HL-60/S4 treated with phorbol 12-myristate 13-acetate at 8.2 ng/mL for 4 days and 3 days (cell line): Measurements from ENCODE around the gene CSAD.
"Not testable (repeated sequence)": the region's sequence is repeated elsewhere in the genome, so short reads cannot be mapped to it uniquely, and the experiment has no call there.

Experiments used
- in situ Hi-C: fragments of 300-500 bp; cut with MboI; formaldehyde crosslinking; loops from 2 replicates; pipeline ENCODE4 v1.15.0; 2022; ENCODE audit warnings: low sequenced_read_pairs

Gene CSAD

DNA sequence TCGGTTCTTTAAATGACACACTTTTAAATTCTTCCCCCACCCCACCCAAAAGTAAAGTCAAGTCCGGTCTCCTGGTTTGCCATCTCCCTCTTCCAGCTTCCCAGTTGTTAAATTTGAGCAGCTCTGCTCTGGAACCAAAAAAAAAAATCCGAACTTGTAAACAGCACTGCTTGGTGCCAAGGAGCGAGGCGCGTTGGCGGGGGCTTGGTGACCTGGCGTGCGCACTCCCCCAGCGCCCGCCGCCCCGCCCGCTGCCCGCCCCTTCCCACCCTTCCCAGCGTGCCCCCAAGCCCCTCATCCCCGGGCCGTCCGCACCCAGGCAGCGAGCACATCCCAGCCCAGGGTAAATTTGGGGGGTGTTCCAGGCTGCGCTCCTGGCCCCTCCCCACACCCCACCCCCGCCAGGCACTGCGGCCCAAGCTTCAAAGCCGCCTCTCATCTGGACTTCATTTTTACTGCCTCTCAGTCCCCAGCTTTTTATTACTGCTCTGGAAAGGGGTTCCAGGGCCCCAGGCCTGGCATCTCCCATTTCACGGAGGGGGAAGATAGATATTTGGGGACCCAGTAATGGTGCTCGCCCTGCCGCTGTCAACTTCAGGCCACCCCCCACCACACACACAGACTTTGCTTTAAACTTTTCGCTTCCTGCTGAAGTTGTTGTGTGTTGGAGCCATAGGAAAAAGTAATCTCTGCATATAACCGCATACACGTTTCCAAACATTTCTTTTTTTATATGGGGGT, 38.0 kb upstream of the CSAD start:
- in situ Hi-C loops = no loop called here

DNA sequence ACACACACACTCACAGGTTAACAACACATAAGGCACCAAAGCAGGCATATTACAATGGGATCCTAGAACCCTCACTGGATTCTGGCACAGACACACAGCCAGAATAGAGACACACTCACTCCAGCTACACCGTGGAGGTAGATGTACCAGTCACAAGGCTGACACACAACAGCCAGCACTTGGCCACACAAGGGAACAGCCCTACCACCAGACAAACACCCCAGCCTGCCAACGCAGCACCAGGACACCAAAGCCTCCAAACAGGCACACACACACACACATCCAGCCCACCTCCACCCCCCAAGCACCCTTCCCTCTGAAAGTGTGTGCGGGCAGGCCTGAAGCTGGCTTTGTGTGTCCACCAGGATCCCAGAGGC, 37.2 kb upstream of the CSAD start:
- in situ Hi-C loops = no loop called here

DNA sequence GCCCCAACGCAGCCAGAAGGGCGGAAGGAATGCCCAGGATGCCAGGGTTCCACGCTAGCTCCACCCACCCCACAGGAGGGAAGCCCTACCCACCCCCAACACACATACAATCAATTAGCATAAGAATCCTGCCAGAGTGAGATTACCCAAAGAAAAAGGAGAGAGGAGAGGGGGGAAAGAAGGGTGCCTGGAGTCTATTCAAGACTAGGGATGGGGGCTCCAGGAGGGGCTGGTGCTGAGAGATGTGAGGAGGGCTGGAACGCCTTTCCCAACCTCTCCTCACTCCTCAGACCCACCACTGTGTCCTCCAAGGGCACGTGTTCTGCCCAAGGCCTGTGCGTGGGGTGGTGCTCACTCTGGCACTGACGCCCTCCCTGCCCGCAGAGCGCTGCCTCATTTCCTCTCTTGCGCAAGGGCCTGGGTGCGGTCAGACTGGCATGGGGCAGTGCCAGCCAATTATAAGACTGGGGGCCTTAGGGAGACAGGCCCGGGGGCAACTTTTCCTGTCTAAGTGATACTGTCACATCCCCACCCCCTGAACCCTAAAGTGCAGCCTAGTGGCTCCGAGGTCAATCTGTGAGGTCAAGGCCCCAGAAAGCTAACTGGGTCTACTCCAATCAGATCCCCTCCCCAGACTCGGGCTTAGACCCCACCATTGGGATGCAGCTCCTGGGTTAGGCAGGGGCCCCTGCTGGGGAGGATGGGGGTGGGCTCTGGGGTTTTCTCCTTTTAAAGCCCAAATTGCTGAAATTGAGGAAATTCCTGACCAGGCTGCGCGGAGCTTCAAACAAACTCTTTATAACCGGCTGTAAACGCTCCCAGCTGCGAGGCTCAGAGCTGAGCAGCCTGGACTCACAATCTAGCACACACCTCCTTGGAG, 36.6 kb upstream of the CSAD start:
- in situ Hi-C loops = no loop called here

DNA sequence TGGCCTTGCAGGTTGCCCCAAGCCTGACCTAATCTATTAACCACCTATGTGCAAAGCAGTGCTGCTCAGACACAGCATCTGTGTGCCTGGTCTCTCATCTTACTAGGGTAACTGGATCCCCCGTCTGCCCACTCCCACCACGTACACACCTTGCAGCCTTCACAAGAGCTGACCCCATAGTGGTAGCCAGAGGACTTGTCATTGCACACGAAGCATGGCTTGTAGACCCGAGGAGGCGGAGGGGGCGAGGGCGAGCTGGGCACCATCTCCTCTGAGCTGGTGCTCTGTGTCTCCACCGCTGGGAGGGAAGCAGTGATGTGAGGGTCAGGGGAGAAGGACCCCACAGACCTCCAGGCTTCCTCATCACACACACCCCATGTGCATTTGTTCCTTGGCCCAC, 34.8 kb upstream of the CSAD start:
- in situ Hi-C loops = no loop called here

DNA sequence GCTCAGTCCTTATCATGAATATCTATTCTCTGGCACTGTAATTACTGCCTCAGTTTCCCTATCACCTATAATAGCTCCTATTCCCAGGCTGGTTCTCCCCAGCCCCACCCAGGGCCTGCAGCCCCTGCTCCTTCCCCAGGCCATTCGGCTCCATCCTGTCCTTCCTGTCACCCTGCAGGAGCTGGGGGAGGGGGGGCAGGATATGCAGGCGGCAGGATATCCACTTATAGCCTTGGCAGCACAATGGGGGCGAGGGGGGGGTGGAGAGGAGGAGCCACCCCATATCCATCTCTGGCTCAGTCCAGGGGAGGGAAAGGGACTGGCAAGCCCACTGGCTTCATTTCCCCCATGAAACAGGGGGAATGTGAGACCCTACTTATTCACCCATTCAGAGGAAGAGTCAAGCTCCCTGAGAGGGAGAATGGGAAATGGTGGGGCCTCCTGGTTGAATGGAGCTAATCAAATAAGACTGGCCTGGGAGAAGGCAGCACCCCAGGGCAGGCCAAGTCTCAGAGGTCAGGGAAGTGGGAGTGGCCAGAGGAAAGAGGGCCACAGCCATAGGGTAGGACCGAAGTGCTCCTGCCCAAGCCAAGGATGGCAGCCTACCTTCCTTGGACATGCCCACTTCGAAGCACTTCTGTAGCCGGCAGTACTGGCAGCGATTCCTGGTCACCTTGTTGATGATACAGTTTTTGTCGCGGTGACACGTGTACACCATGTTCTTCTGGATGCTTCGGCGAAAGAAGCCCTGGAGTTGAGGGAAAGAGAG, 34.1 kb upstream of the CSAD start:
- in situ Hi-C loops = loop anchor here (5.0 kb wide), 1 partner anchor 82 kb away; the partner anchor contains the start of genes MYG1 and PFDN5

DNA sequence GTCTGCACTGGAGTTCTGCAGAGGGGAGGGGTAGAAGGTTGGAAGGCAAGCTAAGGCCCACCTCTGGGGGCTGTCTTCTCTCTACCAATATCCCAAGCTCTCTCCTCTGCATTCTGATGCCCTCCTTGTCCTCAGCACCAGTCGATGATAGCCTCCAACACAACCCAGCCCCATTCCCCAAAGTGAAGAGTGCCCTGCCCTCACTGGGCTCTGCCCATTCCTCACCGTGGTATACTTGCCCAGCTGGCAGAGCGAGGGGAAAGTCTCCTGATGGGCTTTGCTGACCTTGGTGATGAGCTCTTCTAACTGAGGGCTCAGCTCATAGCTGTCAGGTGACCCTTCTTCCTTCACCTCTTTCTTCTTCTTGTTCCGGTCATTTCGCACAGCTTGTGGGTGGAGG, 33.5 kb upstream of the CSAD start:
- in situ Hi-C loops = loop anchor here (5.0 kb wide), 1 partner anchor 83 kb away; the partner anchor contains the start of genes MYG1 and PFDN5

DNA sequence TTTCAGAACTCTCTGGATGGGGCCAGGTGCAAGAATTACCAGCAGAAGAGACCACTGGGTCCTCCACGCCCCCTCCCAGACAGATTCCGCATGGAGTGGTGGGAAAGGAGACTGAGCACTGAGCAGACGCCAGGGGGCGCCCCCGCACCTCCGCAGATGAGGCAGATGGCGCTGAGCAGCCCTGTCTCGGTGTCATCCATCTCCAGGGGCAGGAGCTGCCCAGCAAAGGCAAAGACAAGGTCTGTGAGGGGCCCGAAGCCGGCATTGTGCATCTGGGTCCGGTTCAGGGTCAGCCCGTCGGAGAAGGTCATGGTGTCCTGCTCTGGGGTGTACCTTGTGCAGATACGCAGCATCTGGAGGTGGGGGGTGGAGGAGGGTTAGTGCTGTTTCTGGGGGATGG, 32.6 kb upstream of the CSAD start:
- in situ Hi-C loops = loop anchor here (5.0 kb wide), 1 partner anchor 84 kb away; the partner anchor contains the start of genes MYG1 and PFDN5

DNA sequence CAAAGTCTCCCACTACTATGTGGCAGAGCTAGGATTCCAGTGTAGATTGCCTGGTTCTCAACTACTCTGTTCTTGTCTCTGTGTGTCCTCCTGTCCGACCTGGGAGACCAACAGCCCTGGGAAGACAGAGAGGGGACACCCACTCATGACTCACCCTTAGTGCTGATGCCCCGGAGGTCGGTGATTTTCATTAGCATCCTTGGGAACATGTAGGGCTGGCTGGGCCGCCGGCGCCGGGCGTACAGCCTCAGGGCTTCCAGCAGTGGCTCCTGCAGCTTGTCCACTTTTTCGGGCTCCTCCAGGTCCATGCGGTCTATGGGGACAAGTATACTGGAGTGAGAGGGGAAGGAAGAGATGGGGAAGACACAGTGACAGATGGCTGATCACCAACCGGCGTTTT, 32.2 kb upstream of the CSAD start:
- in situ Hi-C loops = loop anchor here (5.0 kb wide), 1 partner anchor 84 kb away; the partner anchor contains the start of genes MYG1 and PFDN5

DNA sequence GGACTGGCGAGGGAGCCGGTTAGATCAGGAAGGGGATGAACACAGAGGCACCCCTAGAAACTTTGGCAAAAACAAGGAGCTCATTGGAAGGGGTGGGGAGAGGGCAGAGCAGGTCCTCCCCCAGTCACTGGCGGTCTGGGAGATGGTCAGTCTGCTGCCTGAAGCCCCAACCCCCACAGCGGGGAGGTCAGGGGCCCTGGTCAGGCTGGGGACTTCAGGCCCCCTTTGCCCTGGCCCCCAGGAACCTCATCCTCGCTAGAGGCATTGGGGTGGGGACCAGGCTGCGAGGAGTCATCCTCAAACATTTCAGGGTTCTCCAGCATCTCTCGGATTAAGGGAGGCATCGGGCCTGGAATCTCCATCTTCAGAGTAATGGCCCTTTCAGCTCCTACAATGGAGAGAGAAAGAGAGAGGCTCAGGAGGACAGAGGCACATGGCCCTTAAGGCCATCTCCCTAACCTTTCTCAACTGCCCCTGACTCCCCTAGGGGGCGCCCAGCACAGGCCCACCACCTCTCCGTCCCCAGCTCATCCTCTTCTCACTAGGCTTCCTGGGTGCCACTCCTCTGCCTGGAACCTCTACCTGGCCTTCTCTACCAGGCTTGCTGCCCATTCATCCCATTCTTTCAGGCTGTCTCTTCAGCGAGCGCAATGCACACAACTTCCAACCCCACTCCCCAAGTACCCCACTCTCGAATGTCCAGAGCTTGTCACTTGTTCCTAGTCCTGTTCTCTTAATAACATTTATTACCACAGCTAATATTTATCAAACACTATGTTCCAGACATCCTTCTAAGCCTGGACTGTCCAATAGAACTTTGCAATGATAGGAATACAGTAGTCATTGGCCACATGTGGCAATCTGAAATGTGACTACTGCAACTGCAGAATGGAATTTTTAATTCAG, 31.0 kb upstream of the CSAD start:
- in situ Hi-C loops = loop anchor here (5.0 kb wide), 1 partner anchor 86 kb away; the partner anchor contains the start of genes MYG1 and PFDN5

DNA sequence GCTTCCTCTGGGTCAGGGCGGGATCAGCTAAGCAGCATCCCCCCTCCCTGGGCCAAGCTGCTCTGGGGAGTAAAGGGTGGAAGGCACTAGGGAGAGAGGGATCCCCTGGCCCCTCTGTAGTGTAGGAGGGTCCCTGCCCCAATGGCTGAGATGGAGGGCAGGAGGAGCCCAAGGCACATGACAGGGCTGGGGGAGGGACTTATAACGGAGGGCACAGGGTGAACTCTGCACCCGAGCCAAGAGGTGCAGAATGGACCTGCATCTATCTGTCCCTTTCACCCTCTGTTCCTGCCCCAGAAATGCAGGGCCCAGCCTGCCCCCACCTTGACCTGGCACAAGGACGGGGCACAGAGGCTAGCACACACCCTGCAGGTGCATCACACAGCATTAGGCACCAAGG, 30.1 kb upstream of the CSAD start:
- in situ Hi-C loops = loop anchor here (5.0 kb wide), 1 partner anchor 86 kb away; the partner anchor contains the start of genes MYG1 and PFDN5

DNA sequence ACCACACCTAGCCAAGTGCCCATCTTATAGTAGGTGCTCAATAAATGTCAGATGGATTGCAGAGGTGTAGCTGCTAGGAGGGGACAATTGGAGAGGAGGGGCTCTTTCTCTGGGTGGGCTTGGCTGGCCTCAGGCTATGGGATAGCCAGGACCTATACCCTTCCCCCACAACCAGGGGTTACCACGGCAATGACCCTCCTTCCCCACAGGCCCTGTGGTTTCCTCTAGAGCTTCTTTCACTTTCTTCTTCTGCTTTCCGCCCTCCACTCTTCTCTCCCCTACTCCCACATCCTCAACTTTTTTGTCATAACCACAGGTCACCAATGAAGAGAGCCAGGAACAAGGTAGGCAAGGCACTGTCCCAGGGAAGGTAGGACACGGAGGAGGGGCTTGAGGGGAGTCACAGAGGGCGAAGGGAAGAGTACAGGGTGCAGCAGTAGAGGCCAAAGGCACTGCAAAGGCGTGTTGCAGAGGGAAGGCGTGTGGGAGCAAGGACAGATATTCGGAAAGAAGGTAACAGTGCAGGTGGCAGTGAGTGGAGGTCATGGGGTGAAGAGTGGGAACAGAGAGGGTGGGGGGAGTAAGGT, 28.2 kb upstream of the CSAD start:
- in situ Hi-C loops = no loop called here

DNA sequence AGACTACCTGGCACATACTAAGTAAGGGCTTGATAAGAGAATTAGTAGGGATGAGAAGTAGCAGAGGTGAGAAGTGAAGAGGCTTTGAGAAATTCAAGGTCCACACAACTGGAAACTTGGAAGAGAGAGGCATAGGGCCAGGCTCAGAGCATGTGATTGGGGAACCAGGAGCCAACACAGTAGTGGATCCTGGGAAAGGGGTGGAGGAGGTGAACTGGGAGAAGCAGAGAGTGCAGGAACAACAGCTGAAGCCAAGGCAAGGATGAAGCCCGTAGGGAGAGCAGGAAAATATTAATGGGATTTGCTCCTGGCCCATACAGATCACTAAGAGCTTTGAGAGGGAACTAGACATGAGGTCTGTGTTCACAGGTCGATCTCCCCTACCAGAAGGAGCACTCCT, 27.7 kb upstream of the CSAD start:
- in situ Hi-C loops = no loop called here

DNA sequence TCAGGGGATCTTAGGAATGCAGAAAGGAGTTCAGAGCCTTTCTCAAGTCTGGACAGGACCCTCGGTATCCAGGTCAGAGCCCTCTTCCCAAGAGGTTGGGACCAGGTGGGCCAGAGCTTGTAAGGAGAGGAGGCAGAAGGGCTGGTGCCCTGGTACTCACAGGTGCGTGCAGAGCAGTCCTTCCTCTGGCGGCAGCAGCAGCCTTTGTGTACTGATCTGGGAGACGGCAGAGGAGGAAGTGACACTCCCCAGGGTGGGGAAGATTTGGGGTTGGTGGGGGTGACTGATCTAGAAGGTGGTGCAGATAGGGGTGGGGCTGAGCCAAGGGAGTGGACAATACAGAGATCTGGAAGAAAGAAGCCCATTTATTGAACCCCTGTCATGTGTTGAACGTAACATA, 26.3 kb upstream of the CSAD start, which contains the start of gene ITGB7:
Gene ITGB7 (minus strand): TSS at position 210 of the 400 bp plus-strand sequence. CDS start 6,808 bp downstream, outside the sequence.
- in situ Hi-C loops = no loop called here

DNA sequence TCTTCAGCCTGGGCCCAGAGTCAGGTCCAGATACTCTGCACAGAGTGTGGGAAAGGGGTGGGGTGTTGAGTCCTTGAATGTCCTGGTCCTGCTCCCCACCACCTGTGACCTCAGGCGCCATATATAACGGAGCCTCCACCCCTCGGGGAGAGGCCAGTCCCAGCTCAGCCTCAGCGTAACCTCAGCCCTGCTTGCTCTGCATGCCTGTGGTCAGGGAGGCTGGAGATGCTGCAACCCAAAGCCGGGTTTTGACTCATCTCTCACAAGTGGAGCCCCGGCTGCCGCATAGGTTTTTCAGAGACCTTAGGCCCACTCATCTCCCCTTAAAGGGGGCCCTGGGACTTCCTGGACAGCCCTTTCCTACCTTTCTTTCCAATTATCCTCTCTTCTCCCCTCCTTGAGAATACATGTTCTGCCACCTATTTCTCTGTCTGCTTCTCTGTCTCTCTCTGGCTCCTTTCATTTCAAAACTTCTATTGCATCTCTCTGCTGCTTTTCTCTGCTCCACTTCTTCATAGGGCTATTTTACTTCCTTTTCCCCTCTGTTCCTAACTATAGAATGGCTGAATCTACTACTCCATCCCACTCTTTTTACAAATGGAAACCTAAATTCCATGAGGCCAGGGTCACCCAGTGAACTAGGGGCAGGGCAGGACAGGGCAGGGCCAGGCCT, 25.2 kb upstream of the CSAD start:
- in situ Hi-C loops = no loop called here

DNA sequence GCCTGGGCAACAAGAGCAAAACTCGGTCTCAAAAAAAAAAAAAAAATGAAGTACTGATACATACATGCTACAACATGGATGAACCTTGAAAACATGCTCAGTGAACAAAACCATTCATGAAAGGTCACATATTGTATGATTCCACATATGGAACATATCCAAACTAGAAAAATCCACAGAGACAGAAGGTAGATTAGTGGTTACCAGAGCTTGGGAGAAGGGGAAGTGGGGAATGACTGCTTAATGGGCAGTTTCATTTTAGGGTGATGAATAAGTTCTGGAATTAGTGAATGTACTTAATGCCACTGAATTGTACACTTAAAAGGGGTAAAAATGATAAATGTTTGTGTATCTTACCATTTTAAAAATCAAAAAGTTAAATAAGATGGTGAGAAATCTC, 23.6 kb upstream of the CSAD start:
- in situ Hi-C loops = no loop called here

DNA sequence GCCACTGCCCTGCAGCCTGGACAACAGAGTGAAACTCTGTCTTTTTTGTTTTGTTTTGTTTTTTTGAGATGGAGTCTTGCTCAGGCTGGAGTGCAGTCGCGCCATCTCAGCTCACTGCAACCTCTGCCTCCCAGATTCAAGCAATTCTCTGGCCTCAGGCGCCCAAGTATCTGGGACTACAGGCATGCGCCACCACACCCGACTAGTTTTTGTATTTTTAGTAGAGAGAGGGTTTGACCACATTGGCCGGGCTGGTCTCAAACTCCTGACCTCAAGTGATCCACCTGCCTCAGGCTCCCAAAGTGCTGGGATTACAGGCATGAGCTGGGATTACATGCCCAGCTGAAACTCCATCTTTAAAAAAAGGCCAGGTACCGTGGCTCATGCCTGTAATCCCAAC, 21.6 kb upstream of the CSAD start:
- in situ Hi-C loops = not testable (repeated sequence)

DNA sequence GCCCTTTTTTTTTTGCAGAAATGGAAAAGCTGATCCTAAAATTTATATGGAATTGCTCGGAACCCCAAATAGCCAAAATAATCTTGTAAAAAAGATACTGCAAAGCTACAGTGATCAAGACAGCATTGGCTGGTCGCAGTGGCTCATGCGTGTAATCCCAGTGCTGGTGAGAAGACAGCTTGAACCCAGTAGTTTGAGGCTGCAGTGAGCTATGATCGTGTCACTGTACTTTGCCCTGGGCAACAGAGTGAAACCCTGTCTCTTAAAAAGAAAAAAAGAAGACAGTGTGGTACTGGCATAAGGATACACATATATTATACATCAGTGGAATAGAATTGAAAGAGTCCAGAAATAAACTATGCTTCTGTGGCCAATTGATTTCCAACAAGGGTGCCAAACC, 20.9 kb upstream of the CSAD start:
- in situ Hi-C loops = no loop called here

DNA sequence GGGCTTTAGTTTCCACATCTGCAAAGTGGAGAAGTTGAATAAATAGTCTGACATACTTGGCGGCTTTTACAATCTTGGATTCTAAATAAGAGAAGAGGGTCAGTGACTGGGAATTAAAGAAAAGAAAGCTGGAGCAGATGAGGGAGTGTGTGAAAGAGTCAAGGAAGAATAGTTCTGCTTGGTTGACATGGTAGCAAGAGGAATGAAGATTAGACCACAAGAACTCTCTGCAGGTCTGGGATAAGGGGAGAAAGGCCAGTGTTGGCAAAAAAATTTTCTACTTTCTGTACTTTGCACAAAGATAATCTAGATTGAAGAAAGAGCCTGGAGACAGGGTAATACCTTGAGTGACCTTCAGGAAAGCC, 20.4 kb upstream of the CSAD start:
- in situ Hi-C loops = no loop called here
